Measurements from ENCODE around the gene FAH.
A peak's percentile ranks its signal among the peaks of the same experiment; 100 is the strongest.
"Not testable (repeated sequence)": the region's sequence is repeated elsewhere in the genome, so short reads cannot be mapped to it uniquely, and the experiment has no call there.

The FAH gene

GRCh38 chr15:80152896-80153876, at the start of gene FAH:
TSS of gene FAH (plus strand) at chr15:80152999. CDS start at chr15:80153055, 56 bp downstream.
- peak; percentile 64 for DNase-seq

- DNase-seq, result no peak
Observed at GRCh38 chr15:80105193-80105592, 47.6 kb upstream of the FAH start.

GRCh38 chr15:80105595-80105994, 47.2 kb upstream of the FAH start:
- no peak for DNase-seq

- DNase-seq, result no peak
Observed at GRCh38 chr15:80106051-80106450, 46.7 kb upstream of the FAH start.

- no peak for DNase-seq
Observed at GRCh38 chr15:80107204-80107603, 45.6 kb upstream of the FAH start.

GRCh38 chr15:80107774-80108173, 45.0 kb upstream of the FAH start:
- DNase-seq, result no peak

- no peak for DNase-seq
Observed at GRCh38 chr15:80109388-80109787, 43.4 kb upstream of the FAH start.

GRCh38 chr15:80110920-80111319, 41.9 kb upstream of the FAH start:
- DNase-seq, result no peak

- DNase-seq, result no peak
Observed at GRCh38 chr15:80114114-80114513, 38.7 kb upstream of the FAH start.

- DNase-seq, result no peak
Observed at GRCh38 chr15:80115021-80115420, 37.8 kb upstream of the FAH start.

- no peak for DNase-seq
Observed at GRCh38 chr15:80118956-80119355, 33.8 kb upstream of the FAH start.

- no peak for DNase-seq
Observed at GRCh38 chr15:80120636-80121035, 32.2 kb upstream of the FAH start.

- peak; percentile 58 for DNase-seq
Observed at GRCh38 chr15:80121546-80121945, 31.3 kb upstream of the FAH start.

GRCh38 chr15:80123034-80123433, 29.8 kb upstream of the FAH start:
- DNase-seq, result no peak

- DNase-seq, result not testable (repeated sequence)
Observed at GRCh38 chr15:80127253-80127652, 25.5 kb upstream of the FAH start.

- no peak for DNase-seq
Observed at GRCh38 chr15:80127911-80128310, 24.9 kb upstream of the FAH start.

GRCh38 chr15:80132382-80132781, 20.4 kb upstream of the FAH start:
- DNase-seq, result no peak

- DNase-seq, result no peak
Observed at GRCh38 chr15:80136854-80137253, 15.9 kb upstream of the FAH start.

- no peak for DNase-seq
Observed at GRCh38 chr15:80138961-80139360, 13.8 kb upstream of the FAH start.

GRCh38 chr15:80140909-80141308, 11.9 kb upstream of the FAH start:
- DNase-seq, result no peak

- DNase-seq, result no peak
Observed at GRCh38 chr15:80141916-80142598, 10.7 kb upstream of the FAH start.

- no peak for DNase-seq
Observed at GRCh38 chr15:80142646-80143045, 10.2 kb upstream of the FAH start.

- DNase-seq, result no peak
Observed at GRCh38 chr15:80151148-80151547, 1.7 kb upstream of the FAH start.

GRCh38 chr15:80151576-80151975, 1.2 kb upstream of the FAH start:
- peak; percentile 57 for DNase-seq
